SK-N-MC (cell line): ENCODE data around the gene MRM1.

Experiments
- EZH2 ChIP-seq: fragments of 200-600 bp; sonication (generic); IDR thresholded peaks from one replicate; pipeline ENCODE4 v1.6.1; 2017; ENCODE audit warnings: antibody characterized with exemption
- POLR2AphosphoS5 ChIP-seq: IDR thresholded peaks from 2 replicates; pipeline ENCODE4 v1.6.1; 2012; ENCODE audit warnings: mild to moderate bottlenecking, low read depth, low read length, borderline replicate concordance

GRCh38 chr17:36592716-36593321, 8.6 kb upstream of the MRM1 start:
- TF ChIP-seq EZH2 (no peak), POLR2AphosphoS5 (no peak)
